Activated CD4-positive, alpha-beta memory T cell treated with anti-CD3 and anti-CD28 coated beads for 36 hours (primary cell): ENCODE data around the gene SEPTIN2. TPM values are rescaled to one million over a fixed set of nuclear protein-coding genes. Genes with fewer than 3 reads are reported as not detected.
A peak's percentile ranks its signal among the peaks of the same experiment; 100 is the strongest.
"Not testable (repeated sequence)": the region's sequence is repeated elsewhere in the genome, so short reads cannot be mapped to it uniquely, and the experiment has no call there.

Experiments used
- CTCF ChIA-PET: fragments of 350-600 bp; sonication (Branson Sonifier 250); formaldehyde crosslinking; loops from one replicate; lab custom pipeline; 2021; ENCODE audit warnings: antibody characterized with exemption, inconsistent platforms; lab: Charles Lee
- POLR2A ChIA-PET: fragments of 350-600 bp; sonication (Branson Sonifier 250); formaldehyde crosslinking; loops from one replicate; lab custom pipeline; 2021; ENCODE audit warnings: antibody characterized with exemption; lab: Charles Lee
- DNase-seq: peaks from one replicate; pipeline ENCODE4 v3.0.0-alpha.2; 2020
- H3K27ac Mint-ChIP-seq: one replicate; pipeline ENCODE4 v1.8.0; 2021; ENCODE audit warnings: mixed read lengths
- H3K27me3 Mint-ChIP-seq: one replicate; pipeline ENCODE4 v1.8.0; 2021; ENCODE audit warnings: mixed read lengths
- H3K36me3 Mint-ChIP-seq: one replicate; pipeline ENCODE4 v1.8.0; 2021; ENCODE audit warnings: mixed read lengths
- H3K4me1 Mint-ChIP-seq: one replicate; pipeline ENCODE4 v1.8.0; 2021; ENCODE audit warnings: low read depth, mixed read lengths
- H3K4me3 Mint-ChIP-seq: one replicate; pipeline ENCODE4 v1.8.0; 2021; ENCODE audit warnings: mild to moderate bottlenecking, mixed read lengths
- H3K9me3 Mint-ChIP-seq: one replicate; pipeline ENCODE4 v1.8.0; 2021; ENCODE audit warnings: mixed read lengths
- intact Hi-C: fragments of 100-400 bp; cut with micrococcal nuclease; formaldehyde crosslinking; loops from one replicate; pipeline ENCODE4 v1.15.1; 2023
- total RNA-seq, 2 experiments: library from RNA; stranded (reverse); gene quantifications; one replicate each; pipeline ENCODE4 v1.2.3, GENCODE V29; 2021

The SEPTIN2 gene
- total RNA-seq, 2 experiments from 2014 or later, result 255 to 261 TPM

DNA sequence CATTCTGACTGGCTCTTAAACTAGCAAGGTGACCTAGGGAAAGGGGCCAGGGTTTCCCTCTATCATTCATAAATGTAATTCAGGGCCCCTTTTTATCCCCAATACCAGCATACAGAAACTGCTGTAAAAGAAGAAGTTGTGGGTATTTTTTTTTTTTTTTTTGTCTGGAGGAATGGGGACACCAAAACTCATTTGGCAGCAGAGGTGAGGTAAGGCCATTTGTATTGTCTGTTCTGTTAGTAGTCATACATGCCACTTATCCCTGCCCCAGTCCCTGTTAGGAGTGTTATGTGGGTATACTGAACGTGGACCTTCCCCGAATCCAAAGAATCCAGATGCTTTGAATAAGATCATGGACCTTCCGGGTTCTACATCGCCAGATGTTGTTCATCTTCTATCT is 1.7 kb downstream of the SEPTIN2 start:
- DNase-seq, result no peak
- Mint-ChIP-seq H3K9me3 (no peaks in the 10 kb centered on the region), H3K4me1 (peaks cover 65% of the 10 kb centered on the region), H3K36me3 (peaks cover 36% of the 10 kb centered on the region), H3K27me3 (no peaks in the 10 kb centered on the region), H3K4me3 (peak overlapping the region; percentile 98), H3K27ac (peak overlapping the region; percentile 100)
- ChIA-PET CTCF (no interaction called here), POLR2A (no interaction called here)
- intact Hi-C loops, result loop anchor here (2.0 to 10.0 kb wide), 5 partner anchors 19 to 385 kb away; partner anchors contain the start of genes ATG4B, DTYMK, ING5 and THAP4

DNA sequence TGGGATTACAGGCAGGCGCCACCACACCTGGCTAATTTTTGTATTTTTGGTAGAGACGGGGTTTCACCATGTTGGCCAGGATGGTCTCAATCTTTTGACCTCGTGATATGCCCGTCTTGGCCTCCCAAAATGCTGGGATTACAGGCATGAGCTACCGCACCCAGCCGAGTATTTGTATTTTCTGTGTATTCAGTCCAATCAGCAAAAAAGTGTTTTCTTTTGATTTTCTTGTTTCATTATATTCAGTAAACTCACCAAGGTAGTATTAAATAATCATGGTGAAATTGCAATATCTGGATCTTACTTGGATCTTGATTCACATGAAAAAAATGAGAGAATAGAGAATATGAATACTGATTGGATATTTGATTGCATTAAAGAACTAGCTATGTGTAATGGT is 3.1 kb downstream of the SEPTIN2 start:
- H3K36me3 Mint-ChIP-seq, result peaks cover 43% of the 10 kb centered on the region
- H3K9me3 Mint-ChIP-seq, POLR2A ChIA-PET, DNase-seq, H3K27me3 Mint-ChIP-seq: not testable (repeated sequence)
- peak overlapping the region; percentile 98 for H3K4me3 Mint-ChIP-seq
- intact Hi-C loops, result loop anchor here (5.0 to 10.0 kb wide), 4 partner anchors 224 to 383 kb away; partner anchors contain the start of genes ATG4B, DTYMK, ING5 and THAP4
- CTCF ChIA-PET, result interaction anchor here (0.9 to 1.0 kb wide), 2 partner anchors 61 to 100 kb away, joined by 3 read pairs; no protein-coding TSS in a partner anchor
- H3K27ac Mint-ChIP-seq, result peak overlapping the region; percentile 60
- H3K4me1 Mint-ChIP-seq, result peaks cover 63% of the 10 kb centered on the region

DNA sequence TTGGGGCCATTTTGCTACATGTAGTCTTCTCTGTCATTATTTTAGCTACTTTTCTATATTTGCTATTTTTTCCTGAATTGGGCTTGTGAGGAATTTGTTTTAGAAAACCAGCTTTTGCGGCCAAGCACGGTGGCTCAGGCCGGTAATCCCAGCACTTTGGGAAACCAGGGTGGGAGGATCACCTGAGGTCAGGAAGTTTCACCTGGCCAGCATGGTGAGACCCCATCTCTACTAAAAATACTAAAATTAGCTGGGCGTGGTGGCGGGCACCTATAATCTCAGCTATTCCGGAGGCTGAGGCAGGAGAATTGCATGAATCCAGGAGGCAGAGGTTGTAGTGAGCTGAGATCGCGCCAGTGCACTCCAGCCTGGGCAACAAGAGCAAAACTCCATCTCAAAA is 4.7 kb downstream of the SEPTIN2 start:
- POLR2A ChIA-PET, result interaction anchor here (1.2 kb wide), 1 partner anchor 64 kb away, joined by 3 read pairs; no protein-coding TSS in a partner anchor
- H3K27ac Mint-ChIP-seq, result peak overlapping the region; percentile 15

DNA sequence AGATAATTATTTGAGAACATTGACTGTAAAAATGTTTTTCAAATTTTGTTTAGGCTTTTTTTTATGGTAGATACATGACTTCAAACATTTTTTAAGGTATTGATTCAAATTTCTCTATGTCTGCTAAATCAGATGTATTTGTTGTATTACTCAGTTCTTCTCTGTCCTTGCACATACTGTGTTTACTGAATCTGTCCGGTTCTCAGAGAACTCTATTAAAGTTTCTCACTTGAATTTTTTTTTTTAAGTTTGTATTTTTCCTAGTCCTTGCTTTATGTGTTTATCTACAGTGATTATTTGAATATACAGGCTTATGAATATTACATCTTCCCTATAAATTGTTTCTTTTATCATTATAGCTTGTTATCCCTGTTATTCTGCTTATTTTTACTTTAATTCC is 5.3 kb downstream of the SEPTIN2 start:
- intact Hi-C loops, result no loop called here
- CTCF ChIA-PET, result no interaction called here
- Mint-ChIP-seq H3K4me3 (peak overlapping the region; percentile 1), H3K36me3 (peaks cover 51% of the 10 kb centered on the region), H3K9me3 (no peaks in the 10 kb centered on the region), H3K4me1 (peaks cover 72% of the 10 kb centered on the region), H3K27me3 (no peaks in the 10 kb centered on the region), H3K27ac (peak overlapping the region; percentile 34)
- no peak for DNase-seq
- POLR2A ChIA-PET, result interaction anchor here (1.2 kb wide), 1 partner anchor 64 kb away, joined by 3 read pairs; no protein-coding TSS in a partner anchor

More for the DNA sequence above, 4.7 kb downstream of the SEPTIN2 start:
- CTCF ChIA-PET, result interaction anchor here (1.1 kb wide), 1 partner anchor 53 kb away, joined by 5 read pairs; no protein-coding TSS in a partner anchor
- Mint-ChIP-seq H3K36me3 (peaks cover 49% of the 10 kb centered on the region), H3K4me3 (no peak overlapping the region), H3K9me3 (no peaks in the 10 kb centered on the region), H3K27me3 (no peaks in the 10 kb centered on the region), H3K4me1 (peaks cover 72% of the 10 kb centered on the region)
- no peak for DNase-seq
- intact Hi-C loops, result no loop called here

DNA sequence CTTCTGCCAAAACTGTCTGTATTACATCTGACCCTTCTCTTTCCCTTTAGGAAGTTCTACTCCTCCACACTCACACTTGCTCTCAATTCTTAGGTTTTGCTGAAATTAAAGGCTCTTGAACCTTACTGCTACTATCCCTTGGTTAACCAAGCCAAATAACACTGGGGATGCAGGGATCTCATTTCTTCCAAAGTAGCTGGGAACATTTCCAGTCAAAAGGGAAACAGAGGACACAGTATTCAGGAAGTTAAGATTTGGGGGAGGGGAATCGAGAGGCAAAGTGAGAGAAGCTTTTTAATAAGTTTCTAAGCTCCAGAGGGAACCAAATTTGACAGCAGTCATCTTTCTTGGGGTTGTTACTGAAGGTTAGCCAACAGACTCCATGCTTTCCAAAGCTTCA is 6.2 kb downstream of the SEPTIN2 start:
- no peaks in the 10 kb centered on the region for H3K9me3 Mint-ChIP-seq
- H3K27me3 Mint-ChIP-seq, result no peaks in the 10 kb centered on the region
- H3K4me1 Mint-ChIP-seq, result peaks cover 71% of the 10 kb centered on the region
- intact Hi-C loops, result no loop called here
- peaks cover 45% of the 10 kb centered on the region for H3K36me3 Mint-ChIP-seq
- no peak overlapping the region for H3K4me3 Mint-ChIP-seq
- CTCF ChIA-PET, result no interaction called here
- POLR2A ChIA-PET, result no interaction called here
- peak overlapping the region; percentile 34 for H3K27ac Mint-ChIP-seq
- no peak for DNase-seq

DNA sequence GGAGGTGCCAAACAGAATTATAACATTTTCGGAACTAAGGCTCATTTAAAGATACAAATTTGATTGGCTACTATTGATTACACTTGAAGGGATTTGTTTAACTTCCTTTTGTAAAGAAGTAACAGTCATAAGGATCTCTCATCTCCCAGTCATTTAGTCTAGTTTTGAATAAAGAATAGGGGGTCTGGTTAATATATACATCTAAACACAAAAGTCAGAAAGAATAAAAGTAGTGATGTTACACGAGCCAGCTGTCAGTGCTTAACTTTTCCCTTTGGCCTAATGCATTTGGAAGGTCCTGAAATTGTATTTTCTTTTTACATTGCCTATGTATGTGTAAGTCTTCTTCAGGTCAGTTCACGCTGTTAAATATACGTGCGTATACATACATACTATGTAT is 8.1 kb downstream of the SEPTIN2 start:
- POLR2A ChIA-PET, result no interaction called here
- Mint-ChIP-seq H3K36me3 (peaks cover 43% of the 10 kb centered on the region), H3K9me3 (no peaks in the 10 kb centered on the region), H3K4me3 (no peak overlapping the region), H3K27me3 (no peaks in the 10 kb centered on the region), H3K27ac (no peak overlapping the region), H3K4me1 (peaks cover 55% of the 10 kb centered on the region)
- CTCF ChIA-PET, result no interaction called here
- intact Hi-C loops, result no loop called here
- DNase-seq, result no peak

DNA sequence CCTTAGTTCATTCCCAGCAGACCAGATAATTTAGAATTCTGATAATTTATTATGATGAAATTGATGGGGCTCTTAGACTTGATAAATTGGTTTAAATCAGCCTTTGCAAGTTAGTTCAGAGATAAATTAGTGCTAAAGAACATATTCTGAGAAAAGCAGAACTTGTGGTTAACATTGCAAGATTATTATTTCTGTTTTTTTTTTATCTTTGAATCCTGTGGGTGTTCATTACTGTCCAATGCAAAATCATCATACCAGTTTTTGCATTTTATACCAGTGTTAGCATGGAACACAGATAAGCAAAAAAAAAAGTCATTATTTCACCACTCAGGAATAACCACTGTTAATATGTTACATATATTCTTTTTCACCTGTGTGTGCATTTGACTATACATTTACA is 9.1 kb downstream of the SEPTIN2 start:
- intact Hi-C loops, result no loop called here
- ChIA-PET CTCF (interaction anchor here (0.8 kb wide), 1 partner anchor 194 kb away, joined by 3 read pairs; no protein-coding TSS in a partner anchor), POLR2A (no interaction called here)
- no peak overlapping the region for H3K27ac Mint-ChIP-seq
- peaks cover 47% of the 10 kb centered on the region for H3K4me1 Mint-ChIP-seq
- no peak for DNase-seq
- H3K4me3 Mint-ChIP-seq, result no peak overlapping the region
- peaks cover 37% of the 10 kb centered on the region for H3K36me3 Mint-ChIP-seq
- no peaks in the 10 kb centered on the region for H3K27me3 Mint-ChIP-seq
- H3K9me3 Mint-ChIP-seq, result no peaks in the 10 kb centered on the region

DNA sequence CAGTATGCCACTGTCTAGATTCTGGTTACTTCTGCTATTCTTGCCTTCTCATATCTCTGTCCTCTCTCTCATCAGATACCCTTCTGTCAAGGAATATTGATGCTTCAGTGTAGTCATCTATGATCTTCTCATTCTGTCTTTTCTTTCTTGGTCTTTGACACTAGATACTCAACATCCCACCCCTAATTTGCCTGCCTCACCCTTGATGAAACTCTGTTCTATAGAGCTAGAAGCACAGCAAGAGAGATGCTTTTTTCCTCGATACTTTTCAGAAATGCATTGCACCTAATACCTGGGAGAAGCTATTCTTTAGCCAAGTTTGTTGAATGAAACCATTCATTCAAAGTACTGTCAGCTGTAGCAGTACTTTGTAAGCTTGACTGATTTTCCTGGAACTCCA is 9.5 kb downstream of the SEPTIN2 start:
- peaks cover 34% of the 10 kb centered on the region for H3K36me3 Mint-ChIP-seq
- H3K27ac Mint-ChIP-seq, result no peak overlapping the region
- H3K27me3 Mint-ChIP-seq, result no peaks in the 10 kb centered on the region
- H3K9me3 Mint-ChIP-seq, result no peaks in the 10 kb centered on the region
- intact Hi-C loops, result no loop called here
- POLR2A ChIA-PET, result no interaction called here
- H3K4me1 Mint-ChIP-seq, result peaks cover 42% of the 10 kb centered on the region
- no peak overlapping the region for H3K4me3 Mint-ChIP-seq
- CTCF ChIA-PET, result no interaction called here
- no peak for DNase-seq

DNA sequence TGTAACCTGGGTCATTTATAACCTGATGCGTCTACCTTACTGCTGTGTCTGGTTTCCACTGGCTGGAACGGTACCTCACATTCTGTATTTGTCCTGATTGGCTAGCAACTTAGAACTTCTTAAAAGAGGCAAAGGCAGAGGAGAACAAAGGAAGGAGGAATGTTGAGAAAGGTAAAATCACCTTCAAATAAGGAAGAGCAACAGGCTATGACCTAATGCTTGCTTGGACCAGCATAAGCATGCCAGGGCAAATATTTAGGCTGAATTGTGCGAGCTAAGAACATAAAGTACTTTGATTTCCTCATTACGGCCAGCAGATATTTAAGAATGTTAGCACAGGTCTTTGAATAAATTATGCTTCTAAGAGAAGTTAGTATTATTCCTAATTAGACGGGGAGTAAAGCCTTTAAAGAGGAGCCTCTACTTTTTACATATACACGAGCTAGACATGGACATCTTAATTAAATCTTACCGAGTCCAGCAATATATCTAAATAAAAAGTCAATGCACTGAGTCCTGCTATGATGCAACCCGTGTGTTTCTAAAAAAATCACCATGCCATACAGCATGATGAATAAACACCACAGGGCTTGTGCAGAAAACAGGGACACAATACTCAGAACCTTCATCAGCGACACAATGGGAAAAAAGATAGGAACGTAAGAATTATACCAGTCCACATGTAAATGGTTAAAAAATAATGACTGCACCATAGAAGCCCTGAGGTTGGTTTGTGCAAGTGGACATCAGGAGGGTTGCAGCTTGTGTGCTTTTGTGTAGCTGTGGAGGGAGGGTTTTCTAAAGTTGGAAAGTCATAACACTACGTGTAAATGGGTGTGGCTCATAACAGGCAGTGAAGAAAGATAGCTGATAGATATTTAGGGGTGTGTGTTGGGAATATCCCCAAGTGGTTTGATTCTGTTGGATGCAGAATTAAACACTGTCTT is 14.2 kb downstream of the SEPTIN2 start:
- Mint-ChIP-seq H3K4me3 (no peak overlapping the region), H3K36me3 (peaks cover 37% of the 10 kb centered on the region), H3K9me3 (no peaks in the 10 kb centered on the region), H3K27me3 (no peaks in the 10 kb centered on the region), H3K4me1 (peaks cover 18% of the 10 kb centered on the region), H3K27ac (no peak overlapping the region)
- ChIA-PET POLR2A (no interaction called here), CTCF (no interaction called here)
- intact Hi-C loops, result no loop called here
- no peak for DNase-seq

DNA sequence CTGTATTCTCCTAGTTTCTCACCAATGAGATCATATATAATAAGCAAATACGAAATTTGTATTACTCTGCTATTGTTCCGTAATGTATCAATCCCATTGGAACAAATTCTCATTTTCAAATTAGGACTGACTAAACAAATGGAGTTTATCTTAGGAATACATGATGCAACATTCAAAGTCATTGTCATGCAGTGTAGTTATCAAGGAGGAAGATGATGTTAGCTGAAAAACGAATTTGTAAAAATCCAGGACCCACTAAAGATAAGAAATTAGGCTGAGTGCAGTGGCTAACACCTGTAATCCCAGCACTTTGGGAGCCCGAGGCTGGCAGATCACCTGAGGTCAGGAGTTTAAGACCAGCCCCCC is 14.9 kb downstream of the SEPTIN2 start:
- CTCF ChIA-PET, result no interaction called here
- Mint-ChIP-seq H3K27me3 (no peaks in the 10 kb centered on the region), H3K36me3 (peaks cover 39% of the 10 kb centered on the region), H3K4me1 (peaks cover 21% of the 10 kb centered on the region), H3K9me3 (no peaks in the 10 kb centered on the region), H3K27ac (no peak overlapping the region), H3K4me3 (no peak overlapping the region)
- DNase-seq, result no peak
- POLR2A ChIA-PET, result no interaction called here
- intact Hi-C loops, result no loop called here

DNA sequence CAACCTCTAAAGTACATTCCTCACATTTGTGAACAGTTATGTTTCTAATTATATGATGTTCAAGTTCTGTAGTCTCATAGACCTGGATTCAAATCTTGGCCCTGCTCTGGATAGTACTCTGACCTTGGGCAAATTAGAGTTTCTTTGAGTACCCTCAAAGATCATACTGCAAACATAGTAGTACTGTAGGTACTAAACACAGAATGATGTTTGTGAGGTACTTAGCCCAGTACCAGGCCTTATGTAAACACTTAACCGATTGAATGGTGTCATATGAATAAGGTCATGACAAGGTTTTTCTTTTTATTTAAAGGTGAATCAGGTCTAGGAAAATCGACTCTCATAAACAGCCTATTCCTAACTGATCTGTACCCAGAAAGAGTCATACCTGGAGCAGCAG is 19.1 kb downstream of the SEPTIN2 start:
- ChIA-PET POLR2A (no interaction called here), CTCF (no interaction called here)
- H3K36me3 Mint-ChIP-seq, result peaks cover 53% of the 10 kb centered on the region
- peaks cover 39% of the 10 kb centered on the region for H3K4me1 Mint-ChIP-seq
- no peak overlapping the region for H3K4me3 Mint-ChIP-seq
- H3K27me3 Mint-ChIP-seq, result no peaks in the 10 kb centered on the region
- DNase-seq, result no peak
- H3K9me3 Mint-ChIP-seq, result no peaks in the 10 kb centered on the region
- H3K27ac Mint-ChIP-seq, result no peak overlapping the region
- intact Hi-C loops, result no loop called here

DNA sequence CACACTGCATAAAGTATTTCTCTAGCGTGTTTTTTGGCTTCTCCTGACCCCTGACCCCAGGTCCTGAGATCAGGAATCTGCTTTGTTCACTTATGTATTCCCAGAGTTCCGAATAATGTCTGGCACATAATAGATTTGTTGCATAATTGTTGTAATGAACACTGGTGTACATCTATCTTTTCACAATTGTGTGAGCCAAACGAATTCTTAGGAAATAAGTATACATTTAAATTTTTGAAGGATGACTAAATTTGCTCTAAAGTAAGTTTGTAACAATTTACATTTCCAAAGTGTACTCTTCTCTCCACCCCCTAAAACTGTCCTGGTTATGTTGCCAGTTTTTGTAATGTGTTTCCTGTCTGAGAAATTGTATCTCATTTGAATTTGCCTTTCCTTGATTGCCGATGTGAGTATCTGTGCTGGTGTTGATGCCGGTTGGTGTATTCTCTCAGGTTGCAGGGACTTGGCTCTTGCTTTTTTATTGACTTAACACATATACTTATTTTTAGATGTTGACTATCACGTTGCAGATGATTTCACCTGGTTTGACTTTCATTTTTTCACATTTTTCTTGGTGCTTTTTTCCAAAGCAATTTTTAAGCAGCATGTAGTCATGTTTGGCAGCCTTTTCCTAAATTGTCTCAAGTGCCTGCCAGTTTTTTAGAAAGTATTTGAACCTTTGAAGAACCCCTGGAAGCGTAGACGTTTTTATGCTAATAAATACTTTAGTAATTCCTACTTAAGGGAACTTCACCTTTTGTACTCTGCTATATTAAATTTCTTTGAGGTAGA is 24.3 kb downstream of the SEPTIN2 start:
- POLR2A ChIA-PET, result no interaction called here

More for the DNA sequence above, 24.3 kb downstream of the SEPTIN2 start:
- peaks cover 39% of the 10 kb centered on the region for H3K4me1 Mint-ChIP-seq
- DNase-seq, result no peak
- CTCF ChIA-PET, result no interaction called here
- H3K4me3 Mint-ChIP-seq, result no peak overlapping the region
- no peaks in the 10 kb centered on the region for H3K9me3 Mint-ChIP-seq
- intact Hi-C loops, result no loop called here
- H3K36me3 Mint-ChIP-seq, result peaks cover 73% of the 10 kb centered on the region
- peak overlapping the region; percentile 70 for H3K27ac Mint-ChIP-seq
- no peaks in the 10 kb centered on the region for H3K27me3 Mint-ChIP-seq
